ENCODE measurements around the gene SOCS7. TPM values are rescaled to one million over a fixed set of nuclear protein-coding genes. Genes with fewer than 3 reads are reported as not detected.
A peak's percentile ranks its signal among the peaks of the same experiment; 100 is the strongest.

SOCS7 gene
- 10 to 100 TPM; 23.1 to 24.7 TPM for total RNA-seq
- 1 to 10 TPM in 1 of 2 donors, under 1 TPM in 1; 0.11 to 1.8 TPM for polyA plus RNA-seq

- Mint-ChIP-seq H3K4me3 (peak within 1 kb of the TSS; percentile 95 to 99 (median 98)), H3K4me1 (peaks cover 33 to 62% (median 43%) of the 10 kb centered on the region in 4 donors), H3K27ac (peak within 1 kb of the TSS; percentile 87 to 99 (median 97)), H3K27me3 (peaks cover 0 to 2% of the 10 kb centered on the region in 2 donors), H3K9me3 (no peaks in the 10 kb centered on the region), H3K36me3 (peaks cover 0 to 6% of the 10 kb centered on the region in 2 donors)
- DNase-seq = peak; percentile 88 to 92 (median 89)
- intact Hi-C loops (cut with micrococcal nuclease) = loop anchor here (2.0 kb wide), 1 partner anchor 207 kb away; no protein-coding TSS in a partner anchor
- peak within 1 kb of the TSS; percentile 62 for H3K27ac ChIP-seq (ENCODE audit: low read depth, low read length)
- CTCF ChIA-PET (ENCODE audit: partially characterized antibody) = interaction anchor here (0.8 to 5.6 kb wide), 6 partner anchors 10 to 88 kb away, joined by 3 to 52 read pairs (median 4); no protein-coding TSS in a partner anchor
- peaks cover 34% of the 10 kb centered on the region for H3K4me1 ChIP-seq (ENCODE audit: insufficient read depth, low read length)
- H3K27me3 ChIP-seq (ENCODE audit: insufficient read depth, low read length) = no peaks in the 10 kb centered on the region
- peak within 1 kb of the TSS; percentile 20 to 79 for H3K4me3 ChIP-seq (ENCODE audit: low read length in 2 of 2)
- H3K36me3 ChIP-seq (ENCODE audit: insufficient read depth, low read length) = no peaks in the 10 kb centered on the region
- POLR2A ChIA-PET (ENCODE audit: partially characterized antibody) = interaction anchor here (0.6 to 1.7 kb wide), 5 partner anchors 9 to 377 kb away, joined by 3 to 8 read pairs (median 3); no protein-coding TSS in a partner anchor
- H3K9me3 ChIP-seq (ENCODE audit: control insufficient read depth in 1 of 2, low read length in 2 of 2) = no peaks in the 10 kb centered on the region
These were observed at the start of gene SOCS7 for GRCh38 chr17:38351412-38352222. TSS of gene SOCS7 (plus strand) at chr17:38351844. CDS start at chr17:38352053, 209 bp downstream.

- POLR2A ChIA-PET (ENCODE audit: partially characterized antibody) = no interaction called here
- Mint-ChIP-seq H3K4me1 (no peaks in the 10 kb centered on the region), H3K27me3 (no peaks in the 10 kb centered on the region), H3K9me3 (peaks cover 0 to 2% (median 0%) of the 10 kb centered on the region in 8 donors), H3K27ac (no peak overlapping the region), H3K4me3 (no peak overlapping the region), H3K36me3 (peaks cover 30 to 37% of the 10 kb centered on the region in 2 donors)
- intact Hi-C loops (cut with micrococcal nuclease) = no loop called here
- Histone ChIP-seq H3K27me3 (ENCODE audit: insufficient read depth, low read length) (no peaks in the 10 kb centered on the region), H3K4me3 (ENCODE audit: low read length in 2 of 2) (no peak overlapping the region), H3K27ac (ENCODE audit: low read depth, low read length) (no peak overlapping the region), H3K4me1 (ENCODE audit: insufficient read depth, low read length) (no peaks in the 10 kb centered on the region), H3K36me3 (ENCODE audit: insufficient read depth, low read length) (peaks cover 3% of the 10 kb centered on the region), H3K9me3 (ENCODE audit: control insufficient read depth in 1 of 2, low read length in 2 of 2) (no peaks in the 10 kb centered on the region)
- CTCF ChIA-PET (ENCODE audit: partially characterized antibody) = interaction anchor here (1.0 to 1.2 kb wide), 2 partner anchors 9 to 99 kb away, joined by 3 to 6 read pairs; no protein-coding TSS in a partner anchor
- no peak for DNase-seq
These were observed 36.1 kb upstream of the SOCS7 start for GRCh38 chr17:38315497-38315896.

GRCh38 chr17:38317081-38317480 is 34.6 kb upstream of the SOCS7 start:
- intact Hi-C loops (cut with micrococcal nuclease) = no loop called here
- H3K4me1 Mint-ChIP-seq = no peaks in the 10 kb centered on the region
- H3K27me3 ChIP-seq (ENCODE audit: insufficient read depth, low read length) = no peaks in the 10 kb centered on the region
- H3K4me3 ChIP-seq (ENCODE audit: low read length in 2 of 2) = no peak overlapping the region
- peaks cover 3% of the 10 kb centered on the region for H3K36me3 ChIP-seq (ENCODE audit: insufficient read depth, low read length)
- no peak overlapping the region for H3K27ac Mint-ChIP-seq
- no peaks in the 10 kb centered on the region for H3K9me3 ChIP-seq (ENCODE audit: control insufficient read depth in 1 of 2, low read length in 2 of 2)
- H3K27me3 Mint-ChIP-seq = no peaks in the 10 kb centered on the region
- no peak overlapping the region for H3K27ac ChIP-seq (ENCODE audit: low read depth, low read length)
- DNase-seq = no peak
- CTCF ChIA-PET (ENCODE audit: partially characterized antibody) = no interaction called here
- H3K4me1 ChIP-seq (ENCODE audit: insufficient read depth, low read length) = no peaks in the 10 kb centered on the region
- H3K36me3 Mint-ChIP-seq = peaks cover 34 to 41% of the 10 kb centered on the region in 2 donors
- no peak overlapping the region for H3K4me3 Mint-ChIP-seq
- peaks cover 0 to 2% (median 0%) of the 10 kb centered on the region in 8 donors for H3K9me3 Mint-ChIP-seq
- POLR2A ChIA-PET (ENCODE audit: partially characterized antibody) = interaction anchor here (0.6 kb wide), 1 partner anchor 686 kb away, joined by 3 read pairs; no protein-coding TSS in a partner anchor

- Mint-ChIP-seq H3K4me1 (no peaks in the 10 kb centered on the region), H3K27me3 (no peaks in the 10 kb centered on the region), H3K36me3 (peaks cover 32 to 39% of the 10 kb centered on the region in 2 donors), H3K27ac (no peak overlapping the region), H3K4me3 (no peak overlapping the region), H3K9me3 (peaks cover 0 to 2% (median 0%) of the 10 kb centered on the region in 8 donors)
- intact Hi-C loops (cut with micrococcal nuclease) = no loop called here
- no peaks in the 10 kb centered on the region for H3K9me3 ChIP-seq (ENCODE audit: control insufficient read depth in 1 of 2, low read length in 2 of 2)
- H3K27me3 ChIP-seq (ENCODE audit: insufficient read depth, low read length) = no peaks in the 10 kb centered on the region
- ChIA-PET POLR2A (ENCODE audit: partially characterized antibody) (no interaction called here), CTCF (ENCODE audit: partially characterized antibody) (interaction anchor here (1.1 kb wide), 1 partner anchor 94 kb away, joined by 4 read pairs; no protein-coding TSS in a partner anchor)
- no peak for DNase-seq
- peaks cover 8% of the 10 kb centered on the region for H3K36me3 ChIP-seq (ENCODE audit: insufficient read depth, low read length)
- no peak overlapping the region for H3K4me3 ChIP-seq (ENCODE audit: low read length in 2 of 2)
- H3K4me1 ChIP-seq (ENCODE audit: insufficient read depth, low read length) = no peaks in the 10 kb centered on the region
- H3K27ac ChIP-seq (ENCODE audit: low read depth, low read length) = no peak overlapping the region
These were observed 31.2 kb upstream of the SOCS7 start for GRCh38 chr17:38320482-38320881.

- DNase-seq = peak; percentile 50 to 71 (median 58)
- H3K4me1 Mint-ChIP-seq = peaks cover 0 to 8% (median under 1%) of the 10 kb centered on the region in 4 donors
- Histone ChIP-seq H3K4me1 (ENCODE audit: insufficient read depth, low read length) (no peaks in the 10 kb centered on the region), H3K4me3 (ENCODE audit: low read length in 2 of 2) (no peak overlapping the region), H3K27ac (ENCODE audit: low read depth, low read length) (no peak overlapping the region), H3K36me3 (ENCODE audit: insufficient read depth, low read length) (peaks cover 8% of the 10 kb centered on the region), H3K9me3 (ENCODE audit: control insufficient read depth in 1 of 2, low read length in 2 of 2) (no peaks in the 10 kb centered on the region), H3K27me3 (ENCODE audit: insufficient read depth, low read length) (no peaks in the 10 kb centered on the region)
- peaks cover 27 to 31% of the 10 kb centered on the region in 2 donors for H3K36me3 Mint-ChIP-seq
- no peaks in the 10 kb centered on the region for H3K27me3 Mint-ChIP-seq
- no peaks in the 10 kb centered on the region for H3K9me3 Mint-ChIP-seq
- intact Hi-C loops (cut with micrococcal nuclease) = no loop called here
- ChIA-PET POLR2A (ENCODE audit: partially characterized antibody) (no interaction called here), CTCF (ENCODE audit: partially characterized antibody) (interaction anchor here (0.7 to 3.4 kb wide), 3 partner anchors 9 to 29 kb away, joined by 3 to 13 read pairs (median 7); partner anchors contain the start of gene SOCS7)
- H3K27ac Mint-ChIP-seq = no peak overlapping the region
- H3K4me3 Mint-ChIP-seq = no peak overlapping the region
These were observed 29.4 kb upstream of the SOCS7 start for GRCh38 chr17:38322156-38322779.

GRCh38 chr17:38322897-38323296 is 28.7 kb upstream of the SOCS7 start:
- H3K9me3 Mint-ChIP-seq = no peaks in the 10 kb centered on the region
- H3K9me3 ChIP-seq (ENCODE audit: control insufficient read depth in 1 of 2, low read length in 2 of 2) = no peaks in the 10 kb centered on the region
- H3K4me3 Mint-ChIP-seq = no peak overlapping the region
- H3K27me3 Mint-ChIP-seq = no peaks in the 10 kb centered on the region
- POLR2A ChIA-PET (ENCODE audit: partially characterized antibody) = no interaction called here
- H3K4me1 Mint-ChIP-seq = peaks cover 0 to 9% (median under 1%) of the 10 kb centered on the region in 4 donors
- intact Hi-C loops (cut with micrococcal nuclease) = no loop called here
- peaks cover 27 to 28% of the 10 kb centered on the region in 2 donors for H3K36me3 Mint-ChIP-seq
- H3K36me3 ChIP-seq (ENCODE audit: insufficient read depth, low read length) = peaks cover 8% of the 10 kb centered on the region
- H3K27ac ChIP-seq (ENCODE audit: low read depth, low read length) = no peak overlapping the region
- no peaks in the 10 kb centered on the region for H3K4me1 ChIP-seq (ENCODE audit: insufficient read depth, low read length)
- CTCF ChIA-PET (ENCODE audit: partially characterized antibody) = interaction anchor here (1.3 to 3.4 kb wide), 2 partner anchors 9 to 26 kb away, joined by 7 to 13 read pairs; no protein-coding TSS in a partner anchor
- H3K27ac Mint-ChIP-seq = peak overlapping the region in 1 of 7 donors; percentile 37
- no peaks in the 10 kb centered on the region for H3K27me3 ChIP-seq (ENCODE audit: insufficient read depth, low read length)
- H3K4me3 ChIP-seq (ENCODE audit: low read length in 2 of 2) = no peak overlapping the region
- no peak for DNase-seq
